HK-2 (cell line): ENCODE data around the gene THSD4.
"Not testable (repeated sequence)": the region's sequence is repeated elsewhere in the genome, so short reads cannot be mapped to it uniquely, and the experiment has no call there.

ENCODE experiments used
- DNase-seq: peaks from one replicate; pipeline ENCODE4 v3.0.0-alpha.2; 2018; ENCODE audit not compliant: unreplicated experiment

The THSD4 gene

DNA sequence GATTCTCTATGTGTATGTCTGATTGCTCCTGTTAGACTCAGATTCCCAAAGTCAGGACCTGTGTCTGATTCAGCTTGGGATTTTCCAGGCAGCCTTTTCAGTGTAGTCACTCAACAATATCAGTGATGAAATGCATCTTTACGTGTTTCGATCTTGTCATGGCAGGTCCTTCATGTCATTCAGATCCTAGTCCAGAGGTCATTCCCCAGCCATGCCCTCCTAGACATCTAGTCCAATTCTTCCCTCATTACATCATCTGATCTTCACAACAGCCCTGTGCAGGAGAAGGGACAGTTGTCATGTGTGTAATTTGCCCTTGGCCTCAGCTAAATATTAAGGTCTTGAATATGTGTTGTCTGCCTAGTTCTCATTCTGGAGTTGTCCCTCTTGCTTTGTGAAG lies 541.9 kb downstream of the THSD4 start:
- no peak for DNase-seq

- DNase-seq, result no peak
Measured at GRCh38 chr15:71658036-71658435, 542.8 kb downstream of the THSD4 start.

GRCh38 chr15:71658827-71659729 lies 543.8 kb downstream of the THSD4 start:
- DNase-seq, result no peak

GRCh38 chr15:71659730-71660067 lies 544.4 kb downstream of the THSD4 start:
- DNase-seq, result no peak

DNA sequence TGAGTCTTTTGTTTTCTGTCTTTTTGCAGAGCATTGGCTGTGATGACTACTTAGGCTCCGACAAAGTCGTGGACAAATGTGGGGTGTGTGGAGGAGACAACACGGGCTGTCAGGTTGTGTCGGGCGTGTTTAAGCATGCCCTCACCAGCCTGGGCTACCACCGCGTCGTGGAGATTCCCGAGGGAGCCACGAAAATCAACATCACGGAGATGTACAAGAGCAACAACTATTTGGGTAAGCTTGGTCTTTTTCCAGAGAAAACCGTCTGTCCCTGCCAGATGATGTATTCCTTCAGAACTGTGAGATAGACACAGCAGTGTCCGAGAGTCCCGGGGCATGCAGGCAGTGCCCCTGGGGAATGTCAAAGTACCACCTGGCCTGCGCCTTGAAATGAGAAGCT lies 545.2 kb downstream of the THSD4 start:
- no peak for DNase-seq

DNA sequence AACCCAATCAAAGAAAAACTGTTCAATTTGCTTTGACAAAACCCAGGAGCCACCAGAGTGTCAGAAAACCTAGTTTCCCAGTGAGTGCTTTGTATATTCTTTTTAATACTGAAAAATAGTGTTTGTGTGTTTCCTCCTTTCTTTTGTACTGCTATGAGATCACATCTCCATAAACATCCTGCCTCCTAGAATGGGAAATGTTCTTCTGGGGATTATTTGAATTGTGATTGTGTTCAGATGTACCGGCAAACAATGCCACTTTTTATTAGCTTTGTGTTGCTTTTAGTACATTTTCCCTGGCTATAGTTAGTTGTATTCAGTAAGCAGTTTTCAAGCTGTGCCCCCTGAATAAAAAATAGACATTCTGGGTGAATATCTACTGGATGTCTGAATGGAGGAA lies 547.0 kb downstream of the THSD4 start:
- no peak for DNase-seq

DNA sequence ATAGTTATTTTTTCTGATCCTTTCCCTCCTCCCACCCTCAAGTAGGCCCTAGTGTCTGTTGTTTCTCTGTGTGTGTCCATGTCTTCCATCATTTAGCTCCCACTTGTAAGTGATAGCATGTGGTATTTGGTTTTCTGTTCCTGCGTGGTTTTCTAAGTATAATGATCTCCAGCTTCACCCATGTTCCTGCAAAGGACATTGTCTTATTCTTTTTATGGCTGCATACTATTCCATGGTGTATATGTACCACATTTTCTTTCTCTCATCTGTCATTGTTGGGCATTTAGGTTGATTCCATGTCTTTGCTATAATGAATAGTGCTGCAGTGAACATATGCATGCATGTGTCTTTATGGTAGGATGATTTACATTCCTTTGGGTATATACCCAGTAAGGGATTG lies 549.4 kb downstream of the THSD4 start:
- no peak for DNase-seq

DNA sequence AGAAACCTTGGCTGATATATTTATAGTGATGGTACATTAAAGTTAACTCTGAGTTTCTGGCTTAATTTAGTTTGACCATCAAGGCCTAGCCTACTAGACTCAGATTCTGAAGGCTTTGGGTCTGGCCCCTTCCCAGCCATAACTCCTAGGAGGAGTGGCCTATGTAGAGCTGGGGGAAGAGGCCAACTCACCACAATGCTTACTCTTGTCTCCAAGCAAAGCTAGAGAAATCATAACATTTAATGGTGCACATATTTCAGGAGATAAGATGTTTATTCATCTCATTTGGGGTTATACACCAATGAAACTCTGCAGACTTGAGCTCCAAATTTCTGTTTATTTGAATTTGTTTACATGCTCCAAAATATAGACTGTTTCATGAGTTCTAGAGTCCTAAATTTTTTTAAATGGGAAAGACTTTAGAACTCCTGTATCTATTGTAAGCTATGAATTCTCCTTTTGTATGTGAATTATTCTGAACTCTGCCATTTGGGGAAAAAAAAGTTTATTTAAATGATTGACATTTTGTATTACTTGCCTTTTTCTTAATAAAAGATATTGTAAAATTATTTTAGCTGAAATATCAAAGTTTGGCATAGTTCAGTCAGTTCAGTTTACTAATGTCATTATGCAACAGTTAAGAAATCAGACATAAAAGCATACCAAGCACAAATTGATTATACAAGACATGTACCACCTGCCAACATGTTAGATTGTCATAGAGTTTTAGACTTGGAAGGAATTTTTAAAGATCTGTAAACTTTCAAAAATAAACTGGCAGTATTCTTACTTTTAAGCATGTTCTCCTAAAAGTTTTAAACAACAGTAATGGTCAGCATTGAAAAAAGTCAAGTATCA lies 551.7 kb downstream of the THSD4 start:
- no peak for DNase-seq

- DNase-seq, result no peak
Measured at GRCh38 chr15:71669688-71670087, 554.4 kb downstream of the THSD4 start.

GRCh38 chr15:71670222-71670621 lies 555.0 kb downstream of the THSD4 start:
- not testable (repeated sequence) for DNase-seq

DNA sequence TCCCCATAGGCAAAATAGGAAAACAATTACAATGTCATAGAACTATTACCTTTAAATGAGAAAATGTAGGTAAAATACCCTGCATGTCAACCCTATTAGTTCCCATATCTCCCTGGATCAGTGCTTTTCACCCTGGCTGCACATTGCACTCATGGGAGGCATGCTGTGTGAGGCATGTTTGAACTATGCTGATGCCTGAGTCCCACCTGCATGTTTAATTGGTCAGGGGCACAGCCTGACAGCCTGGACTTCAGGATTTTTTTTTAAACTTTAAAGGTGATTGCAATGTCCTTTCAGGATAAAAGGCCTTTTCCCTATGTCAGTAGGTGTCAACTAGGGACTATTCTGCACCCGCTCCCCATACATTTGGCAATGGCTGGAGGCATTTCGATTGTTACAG lies 559.1 kb downstream of the THSD4 start:
- no peak for DNase-seq

DNA sequence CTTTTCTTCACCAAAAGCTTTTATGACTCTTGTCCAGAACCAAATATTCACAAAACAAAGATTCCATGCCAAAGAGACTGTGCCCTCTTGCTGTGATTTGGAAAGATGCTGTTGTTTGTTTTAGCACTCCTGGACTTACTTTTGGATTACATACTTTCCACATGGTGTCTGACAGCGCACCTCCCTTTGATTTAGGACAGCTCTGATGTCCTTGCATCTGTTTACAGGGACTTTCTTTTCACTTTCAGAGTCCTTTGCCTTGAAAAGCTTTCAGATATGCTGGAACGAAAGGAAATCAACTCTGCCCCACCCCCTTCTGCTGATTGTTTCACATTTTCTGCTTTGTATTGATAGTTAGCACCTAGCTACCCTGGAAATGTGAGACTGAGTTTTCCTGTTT lies 562.1 kb downstream of the THSD4 start:
- DNase-seq, result no peak

DNA sequence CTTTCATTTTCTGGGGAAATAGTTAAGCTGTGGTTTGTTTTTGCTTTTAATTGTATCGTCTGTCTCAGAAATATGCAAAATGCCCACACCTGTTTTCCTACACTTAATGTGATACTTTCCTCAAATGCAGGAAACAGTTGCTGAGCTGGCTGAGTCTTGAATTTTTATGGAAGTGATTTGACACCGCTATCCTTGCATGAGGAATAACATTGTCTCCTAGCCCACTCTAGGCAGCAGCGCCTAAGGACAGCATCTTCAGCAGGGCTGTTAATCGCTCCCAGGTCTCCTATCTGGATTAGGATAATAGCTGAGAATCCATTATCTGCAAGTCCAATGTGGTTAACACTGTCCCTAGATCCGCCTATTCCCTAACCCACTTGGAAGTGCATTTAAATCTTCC lies 562.5 kb downstream of the THSD4 start:
- DNase-seq, result no peak

DNA sequence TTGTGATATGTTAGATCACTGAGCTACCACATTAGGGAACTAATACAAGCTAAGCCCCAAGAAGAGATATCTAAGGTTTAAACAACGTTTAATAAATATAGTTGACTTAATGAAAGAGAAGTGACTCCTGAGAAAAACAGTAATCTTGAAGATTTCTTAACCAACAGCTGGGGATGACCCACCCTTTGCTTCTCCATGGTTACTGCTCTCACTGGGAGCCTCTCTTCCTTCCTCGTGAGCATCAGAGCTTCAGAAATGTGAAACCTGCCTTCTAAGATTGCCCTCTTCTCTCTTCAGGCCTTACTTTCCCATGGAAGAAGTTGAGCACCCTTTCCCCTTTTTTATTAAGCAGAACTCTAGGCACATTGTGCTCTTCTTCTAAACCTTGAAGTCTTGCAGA lies 562.9 kb downstream of the THSD4 start:
- DNase-seq, result no peak

- DNase-seq, result no peak
Measured at GRCh38 chr15:71678605-71679004, 563.3 kb downstream of the THSD4 start.

- DNase-seq, result no peak
Measured at GRCh38 chr15:71679223-71679792, 564.0 kb downstream of the THSD4 start.

- no peak for DNase-seq
Measured at GRCh38 chr15:71679793-71680353, 564.6 kb downstream of the THSD4 start.

- no peak for DNase-seq
Measured at GRCh38 chr15:71682001-71682400, 566.7 kb downstream of the THSD4 start.

GRCh38 chr15:71683411-71684274 lies 568.4 kb downstream of the THSD4 start:
- no peak for DNase-seq

DNA sequence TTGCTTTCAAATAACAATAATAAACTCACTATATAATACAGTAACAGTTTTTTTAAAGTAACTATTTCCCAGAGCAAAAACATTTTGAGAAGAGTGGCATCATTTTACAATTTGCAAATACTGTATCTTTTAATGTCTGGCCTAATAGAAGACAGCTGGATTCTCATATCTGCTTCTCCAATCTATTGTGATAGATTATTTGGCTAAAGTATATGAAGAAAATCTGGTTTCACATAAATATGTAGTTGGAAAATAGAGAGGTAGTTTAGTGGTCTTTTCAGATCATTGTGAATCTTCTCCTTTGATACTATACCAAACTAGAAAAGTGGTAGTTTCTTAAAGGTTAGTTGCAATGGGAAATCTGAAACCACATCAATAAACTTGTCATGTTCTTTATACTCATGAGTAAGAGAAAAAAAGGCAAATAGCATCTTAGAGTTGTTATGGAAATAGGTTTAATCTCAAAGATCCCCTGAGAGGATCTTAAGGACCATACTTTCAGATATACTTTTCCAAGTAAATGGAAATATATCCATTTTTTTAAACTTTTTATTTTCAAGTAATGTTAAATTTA lies 570.2 kb downstream of the THSD4 start:
- DNase-seq, result no peak
